GM18517 (cell line): ENCODE data around the gene RANBP10.

ENCODE experiments used
- ATAC-seq: cut with Tn5 transposase; IDR thresholded peaks from one replicate; pipeline ENCODE4 v1.9.1; 2021; ENCODE audit warnings: mild to moderate bottlenecking, moderate library complexity; ENCODE audit not compliant: unreplicated experiment

Gene RANBP10

DNA sequence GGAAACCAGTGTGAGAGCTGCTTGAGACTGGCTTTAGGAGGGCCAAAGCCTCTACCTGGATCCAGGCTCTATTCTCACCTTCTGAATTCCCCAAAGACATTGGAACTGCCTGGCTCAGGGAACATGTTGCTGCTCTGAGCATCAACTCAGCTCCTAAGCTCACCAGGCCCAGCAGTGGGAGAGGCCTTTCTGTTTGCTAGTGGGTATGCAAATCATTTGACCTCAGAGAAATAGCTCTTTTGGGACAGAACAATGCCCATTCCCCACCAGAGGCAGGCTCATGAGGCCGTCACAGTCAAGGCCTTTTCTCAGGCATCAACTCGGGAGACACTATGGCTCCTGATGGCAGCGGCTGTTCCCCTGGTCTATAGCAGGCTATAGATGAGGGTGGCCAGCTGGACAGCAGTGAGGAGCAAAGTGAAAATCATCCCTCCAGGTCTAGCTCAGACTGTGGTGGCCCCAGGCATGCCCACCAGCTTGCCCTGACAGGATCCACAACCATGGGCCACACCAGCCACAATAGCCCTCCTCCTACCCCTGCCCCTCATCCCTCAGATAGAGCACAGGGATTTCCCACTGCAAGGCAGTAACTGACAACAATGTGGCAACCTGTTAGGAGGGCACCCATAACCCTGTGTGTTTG lies 56.8 kb downstream of the RANBP10 start:
- no peak for ATAC-seq

- ATAC-seq = no peak
Observed at GRCh38 chr16:67748834-67749233, 57.5 kb downstream of the RANBP10 start.

DNA sequence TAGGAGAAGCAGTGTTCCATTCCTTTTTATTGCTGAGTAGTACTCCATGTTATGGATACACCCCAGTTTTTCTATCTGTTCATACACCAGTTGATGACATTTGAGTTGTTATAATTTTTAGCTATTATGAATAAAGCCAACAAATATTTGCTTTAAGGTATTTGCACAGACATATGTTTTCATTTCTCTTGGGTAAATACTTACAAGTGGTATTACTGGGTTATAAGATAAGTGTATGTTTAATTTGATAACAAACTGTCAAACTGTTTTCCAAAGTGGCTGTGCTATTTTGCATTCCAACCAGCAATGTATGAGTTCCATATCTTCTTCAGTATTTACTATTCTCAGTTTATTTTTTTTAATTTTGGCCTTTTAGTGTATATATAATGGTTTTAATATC lies 59.5 kb downstream of the RANBP10 start:
- ATAC-seq = no peak

DNA sequence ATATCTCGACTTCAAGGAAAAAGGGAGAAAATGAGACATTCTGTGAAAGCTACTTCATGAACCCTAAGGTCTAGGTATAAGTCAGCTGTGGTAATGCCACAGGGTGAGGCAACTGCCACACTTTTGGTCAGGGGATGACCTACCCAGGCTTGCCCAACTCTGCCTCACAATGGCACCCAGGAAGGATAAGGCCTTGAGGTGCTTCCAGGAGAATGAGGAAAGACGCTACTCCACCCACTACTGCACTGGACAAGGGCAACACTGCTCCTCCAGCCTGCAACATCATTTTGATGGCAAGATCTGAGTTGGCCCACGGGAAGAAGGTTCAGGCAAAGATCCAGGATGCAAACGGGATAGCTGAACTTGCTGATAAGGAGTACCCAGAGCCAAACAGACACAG lies 65.2 kb downstream of the RANBP10 start:
- no peak for ATAC-seq

- no peak for ATAC-seq
Observed at GRCh38 chr16:67740391-67740790, 66.0 kb downstream of the RANBP10 start.

- no peak for ATAC-seq
Observed at GRCh38 chr16:67736858-67737257, 69.5 kb downstream of the RANBP10 start.

GRCh38 chr16:67734731-67735201 lies 71.6 kb downstream of the RANBP10 start:
- ATAC-seq = no peak

- no peak for ATAC-seq
Observed at GRCh38 chr16:67733734-67734470, 72.5 kb downstream of the RANBP10 start.

DNA sequence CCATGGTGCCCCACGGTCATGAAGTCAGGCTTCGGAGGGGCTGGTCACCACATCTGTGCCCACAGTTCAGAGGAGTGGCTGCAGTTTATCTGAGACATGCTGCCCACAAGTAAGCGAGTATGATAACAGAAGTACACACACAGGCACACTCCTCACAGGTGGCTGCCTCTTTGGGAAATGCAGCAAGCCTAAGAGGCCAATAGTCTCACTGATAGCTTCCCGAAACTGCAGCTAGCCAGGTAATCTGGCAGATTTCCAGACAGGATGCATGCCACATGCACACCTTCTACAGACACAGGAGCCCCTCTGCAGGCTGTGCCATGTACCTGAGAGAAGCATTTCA lies 74.6 kb downstream of the RANBP10 start:
- no peak for ATAC-seq

GRCh38 chr16:67731071-67731752 lies 75.1 kb downstream of the RANBP10 start:
- no peak for ATAC-seq

DNA sequence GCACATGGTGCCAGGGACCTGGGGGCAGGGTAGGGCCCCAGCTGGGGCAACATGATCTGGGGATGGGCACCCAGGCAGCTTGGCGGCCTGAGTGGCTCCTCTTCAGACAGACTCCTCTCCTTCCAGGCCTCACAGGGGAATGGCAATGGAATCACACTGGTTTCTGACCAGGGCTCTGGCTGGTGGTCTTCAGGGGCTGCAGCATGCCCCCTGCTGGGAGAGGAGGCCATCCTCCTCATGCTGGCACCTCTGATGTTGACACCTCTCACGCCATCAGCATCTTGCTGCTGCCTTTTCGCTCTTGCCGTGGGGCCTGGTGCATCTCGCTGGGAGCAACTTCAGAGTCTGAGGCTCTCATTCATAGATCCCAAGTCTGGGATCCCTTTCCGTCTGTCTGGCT lies 76.0 kb downstream of the RANBP10 start:
- ATAC-seq = no peak

DNA sequence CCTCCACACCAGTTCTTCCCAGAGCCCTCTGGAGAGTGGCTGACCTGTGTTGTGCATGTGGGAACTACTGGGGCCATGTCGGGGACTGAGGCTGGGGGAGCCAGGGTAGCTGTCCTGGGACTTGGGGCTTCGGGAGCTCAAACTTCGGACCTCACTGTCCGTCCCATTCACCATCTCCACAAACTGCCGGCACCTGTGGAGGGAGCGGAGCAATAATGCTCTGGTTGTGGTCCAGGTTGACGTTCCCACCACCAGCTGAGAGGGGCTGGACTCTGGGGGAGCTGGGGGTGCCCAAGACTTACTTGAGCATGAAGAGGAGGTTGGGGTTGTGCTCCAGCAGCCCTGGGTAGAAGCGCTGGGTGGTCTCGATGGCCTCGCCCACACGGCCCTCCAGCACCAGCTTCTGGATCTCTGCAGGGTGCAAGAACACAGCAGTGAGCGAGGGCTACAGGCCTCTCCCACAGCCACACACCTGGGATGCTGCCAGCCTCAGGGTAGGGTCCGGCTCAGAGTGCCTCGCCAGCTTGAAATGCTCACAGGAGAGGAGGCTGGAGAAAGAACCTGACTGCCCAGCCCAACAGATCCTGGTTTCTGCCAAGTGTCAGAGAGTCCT lies 76.6 kb downstream of the RANBP10 start:
- ATAC-seq = no peak

DNA sequence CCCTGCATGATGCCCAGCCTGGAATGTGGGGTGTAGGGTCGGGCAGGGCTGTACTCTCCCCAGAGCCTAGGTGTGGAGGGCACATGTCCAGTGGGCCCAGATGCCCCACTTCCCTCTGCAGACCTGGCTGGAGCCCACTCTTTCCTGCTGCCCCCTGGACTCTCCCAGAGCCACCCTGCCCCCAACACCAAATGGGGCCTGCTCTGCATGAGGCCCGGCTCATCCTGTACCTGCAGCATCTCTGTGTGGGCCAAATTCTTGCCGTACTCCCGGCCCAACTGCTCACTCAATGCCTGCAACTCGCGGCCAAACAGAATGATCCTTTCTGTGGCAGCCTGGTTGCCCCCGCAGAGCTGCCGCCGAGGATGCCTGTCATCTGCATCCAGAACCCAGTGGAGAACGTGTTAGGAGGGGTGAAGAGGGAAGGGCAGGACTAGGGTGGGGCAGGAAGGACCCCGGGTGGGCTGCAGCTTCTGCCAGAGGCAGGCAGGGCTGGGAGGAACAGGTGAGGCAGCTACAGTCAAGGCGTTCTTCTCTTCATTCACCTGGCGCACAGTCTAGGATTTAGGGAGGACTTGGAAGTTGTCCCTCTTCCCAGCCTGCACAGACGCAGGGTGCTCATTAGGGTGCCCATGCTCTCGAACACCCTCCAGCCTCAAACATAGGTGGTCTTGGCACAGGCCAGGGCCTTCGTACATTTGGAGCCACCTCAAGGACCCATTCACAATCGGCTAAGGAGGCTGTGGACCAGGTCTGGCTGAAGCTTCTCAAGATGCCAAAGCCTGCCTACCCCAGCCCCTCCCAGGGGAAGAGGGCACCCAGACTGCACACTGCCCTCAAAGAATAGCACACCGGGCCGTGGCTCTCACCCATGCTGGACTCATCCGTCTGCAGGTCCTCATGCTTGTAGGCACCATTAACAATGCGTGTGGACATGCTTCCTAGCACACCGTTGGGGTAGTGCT lies 78.6 kb downstream of the RANBP10 start:
- ATAC-seq = no peak

- no peak for ATAC-seq
Observed at GRCh38 chr16:67726106-67727034, 80.0 kb downstream of the RANBP10 start.

DNA sequence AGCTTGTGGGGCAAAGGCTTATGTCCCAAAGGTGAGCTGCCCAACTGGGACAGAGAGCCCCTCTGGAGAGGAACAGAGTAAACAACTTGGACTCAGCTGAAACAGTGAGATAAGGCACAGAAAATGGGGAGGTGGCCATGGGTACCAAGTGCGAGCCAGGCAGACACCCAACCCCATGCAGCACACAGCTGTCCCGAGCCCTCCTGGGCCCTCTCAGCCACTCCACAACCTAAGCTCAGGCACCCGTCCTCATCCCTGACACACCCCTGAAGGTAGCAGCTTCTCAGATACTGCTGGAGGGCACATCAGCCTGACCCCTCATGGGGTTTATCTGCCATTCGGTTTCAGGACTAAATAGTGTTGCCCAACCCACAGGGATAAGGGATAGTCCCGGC lies 82.5 kb downstream of the RANBP10 start:
- ATAC-seq = no peak

GRCh38 chr16:67723151-67723910 lies 83.0 kb downstream of the RANBP10 start:
- ATAC-seq = no peak

GRCh38 chr16:67720236-67720635 lies 86.1 kb downstream of the RANBP10 start:
- no peak for ATAC-seq

- peak; percentile 11 for ATAC-seq
Observed at GRCh38 chr16:67719778-67720144, 86.6 kb downstream of the RANBP10 start.
